Frontal cortex (tissue), 4 donors: ENCODE data around the gene SLC25A21. TPM values are rescaled to one million over a fixed set of nuclear protein-coding genes. Genes with fewer than 3 reads are reported as not detected.

Experiments
- DNase-seq, 2 donors: peaks; one replicate each; pipeline ENCODE4 v3.0.0; 2012; ENCODE audit warnings: low spot score in 2 of 2
- FAIRE-seq: peaks from 2 replicates; lab custom pipeline; 2012; peaks lifted over from hg19 to GRCh38; lab: Jason Lieb, UNC
- total RNA-seq: library from RNA; depleted of rRNA; stranded (reverse); fragments of >200 nt; gene quantifications from one replicate; pipeline ENCODE4 v1.2.3, GENCODE V29; 2014
- donor health status: control.
- donor health status: control.
- donor health status: control.

Gene SLC25A21
- total RNA-seq, 1 donor from 2014 or later, result 6.1 TPM

- FAIRE-seq (no peak), DNase-seq (no peak)
Observed at GRCh38 chr14:36663404-36664321, 508.7 kb downstream of the SLC25A21 start.

GRCh38 chr14:36662543-36663403 is 509.6 kb downstream of the SLC25A21 start:
- no peak for FAIRE-seq
- DNase-seq, result no peak

- DNase-seq, result no peak
- no peak for FAIRE-seq
Observed at GRCh38 chr14:36662258-36662542, 510.2 kb downstream of the SLC25A21 start.

GRCh38 chr14:36661506-36662257 is 510.7 kb downstream of the SLC25A21 start, which contains the start of gene PAX9:
TSS of gene PAX9 (plus strand) at chr14:36661860. CDS start at chr14:36662090, 230 bp downstream.
- DNase-seq, result peak in 1 of 2 donors; percentile 51
- FAIRE-seq, result no peak

- no peak for FAIRE-seq
- DNase-seq, result no peak
Observed at GRCh38 chr14:36660736-36661505, 511.5 kb downstream of the SLC25A21 start.

GRCh38 chr14:36659822-36660735 is 512.3 kb downstream of the SLC25A21 start:
- FAIRE-seq, result no peak
- DNase-seq, result no peak

GRCh38 chr14:36659010-36659821 is 513.2 kb downstream of the SLC25A21 start:
- no peak for FAIRE-seq
- no peak for DNase-seq

GRCh38 chr14:36658123-36659009 is 514.0 kb downstream of the SLC25A21 start:
- FAIRE-seq, result no peak
- DNase-seq, result no peak

GRCh38 chr14:36657399-36658122 is 514.8 kb downstream of the SLC25A21 start:
- DNase-seq (no peak), FAIRE-seq (no peak)

- FAIRE-seq (no peak), DNase-seq (no peak)
Observed at GRCh38 chr14:36656687-36657398, 515.6 kb downstream of the SLC25A21 start.

GRCh38 chr14:36655963-36656686 is 516.3 kb downstream of the SLC25A21 start:
- no peak for DNase-seq

GRCh38 chr14:36655571-36655962 is 516.8 kb downstream of the SLC25A21 start:
- FAIRE-seq, result no peak
- no peak for DNase-seq

More at GRCh38 chr14:36655963-36656686, 516.3 kb downstream of the SLC25A21 start:
- no peak for FAIRE-seq

- FAIRE-seq, result no peak
- DNase-seq, result no peak
Observed at GRCh38 chr14:36654794-36655381, 517.5 kb downstream of the SLC25A21 start.
